ENCODE data around the gene DSG4. TPM values are rescaled to one million over a fixed set of nuclear protein-coding genes. Genes with fewer than 3 reads are reported as not detected.

Gene DSG4
- total RNA-seq, 2 donors from 2014 or later = 0.16 to 0.27 TPM

GRCh38 chr18:31451625-31452024, 75.0 kb downstream of the DSG4 start:
- Histone ChIP-seq H3K9ac (ENCODE audit: low read depth in 2 of 2, low read length in 2 of 2) (no peak overlapping the region), H3K27me3 (no peaks in the 10 kb centered on the region), H3K27ac (no peak overlapping the region), H3K9me3 (no peaks in the 10 kb centered on the region), H3K36me3 (no peaks in the 10 kb centered on the region), H3K4me1 (no peaks in the 10 kb centered on the region), H3K4me3 (no peak overlapping the region)
- DNase-seq = no peak
- intact Hi-C loops (cut with DNase I) = no loop called here
- no peak for TF ChIP-seq CTCF (IDR thresholded peaks at IDR 0.05)

- Histone ChIP-seq H3K36me3 (no peaks in the 10 kb centered on the region), H3K27me3 (no peaks in the 10 kb centered on the region), H3K27ac (no peak overlapping the region), H3K9me3 (no peaks in the 10 kb centered on the region), H3K4me3 (no peak overlapping the region), H3K4me1 (no peaks in the 10 kb centered on the region), H3K9ac (ENCODE audit: low read depth in 2 of 2, low read length in 2 of 2) (no peak overlapping the region)
- intact Hi-C loops (cut with DNase I) = no loop called here
- no peak for TF ChIP-seq CTCF (IDR thresholded peaks at IDR 0.05)
- no peak for DNase-seq
Observed at GRCh38 chr18:31454066-31454708, 77.6 kb downstream of the DSG4 start.

Other genes starting within 250 kb of the DSG4 start
- under 1 TPM; 0.05 to 0.17 TPM for gene DSC1, start 213.9 kb upstream of the DSG4 start, total RNA-seq
- gene DSG1, start 58.6 kb upstream of the DSG4 start, total RNA-seq = not detected
- gene DSG3, start 71.0 kb downstream of the DSG4 start, total RNA-seq = under 1 TPM; 0.07 to 0.40 TPM
- 100 to 1,000 TPM; 237 to 308 TPM for gene DSG2, start 121.4 kb downstream of the DSG4 start, total RNA-seq
- gene TTR, start 215.1 kb downstream of the DSG4 start, total RNA-seq = 1 to 10 TPM; 1.7 to 2.8 TPM

Data from colonic mucosa (tissue), 4 donors.